OCI-LY3 (cell line): ENCODE results near the gene GINS1.

ENCODE experiments used
- H2AFZ ChIP-seq: fragments of 200-600, 300-600 bp; shearing (Covaris generic); 2 replicates; pipeline ENCODE4 v1.6.0; 2014; ENCODE audit warnings: antibody characterized with exemption, low read depth, low read length
- H3K27ac ChIP-seq: fragments of 200-600, 300-600 bp; sonication (generic); 2 replicates; pipeline ENCODE4 v1.5.1; 2014; ENCODE audit warnings: mild to moderate bottlenecking, low read length, moderate library complexity, mixed read lengths
- H3K27me3 ChIP-seq: fragments of 200-600, 300-600 bp; sonication (generic); 2 replicates; pipeline ENCODE4 v1.6.1; 2014; ENCODE audit warnings: low read depth, low read length, mixed read lengths
- H3K36me3 ChIP-seq: fragments of 200-600, 300-600 bp; sonication (generic); replicated peaks from 2 replicates; pipeline ENCODE3; 2014; ENCODE audit warnings: low read depth, low read length, mixed read lengths
- H3K4me1 ChIP-seq: fragments of 300-600, 200-600 bp; sonication (generic); 2 replicates; pipeline ENCODE4 v1.6.1; 2014; ENCODE audit warnings: low read length, mixed read lengths
- H3K4me2 ChIP-seq: fragments of 200-600, 300-600 bp; sonication (generic); 2 replicates; pipeline ENCODE4 v1.6.1; 2014; ENCODE audit warnings: low read length, mixed read lengths
- H3K4me3 ChIP-seq: fragments of 300-600, 200-600 bp; sonication (generic); 2 replicates; pipeline ENCODE4 v1.5.1; 2014; ENCODE audit warnings: antibody characterized with exemption, mild to moderate bottlenecking, low read length, moderate library complexity
- H3K79me2 ChIP-seq: fragments of 300-600, 200-600 bp; shearing (Covaris generic); 2 replicates; pipeline ENCODE4 v1.6.1; 2014; ENCODE audit warnings: mild to moderate bottlenecking, low read length, mixed read lengths
- H3K9ac ChIP-seq: fragments of 300-600, 200-600 bp; shearing (Covaris generic); 2 replicates; pipeline ENCODE4 v1.6.0; 2014; ENCODE audit warnings: mild to moderate bottlenecking, low read length, moderate library complexity
- H3K9me3 ChIP-seq: fragments of 200-600, 300-600 bp; shearing (Covaris generic); 2 replicates; pipeline ENCODE4 v1.6.1; 2014; ENCODE audit warnings: low read length, mixed read lengths; ENCODE audit not compliant: insufficient read depth
- H4K20me1 ChIP-seq: fragments of 200-600, 300-600 bp; sonication (generic); 2 replicates; pipeline ENCODE4 v1.6.1; 2016; ENCODE audit warnings: low read length, mixed read lengths; ENCODE audit not compliant: insufficient read depth
- EZH2phosphoT487 ChIP-seq: fragments of 200-600 bp; shearing (Covaris generic); IDR thresholded peaks from 2 replicates; pipeline ENCODE4 v1.6.1; 2018; ENCODE audit warnings: antibody characterized with exemption, mixed run types, low read depth
- TF ChIP-seq, protein P1 (sequence below): fragments of 200-600, 300-600 bp; sonication (generic); IDR thresholded peaks from 2 replicates; pipeline ENCODE4 v1.5.1; 2014; ENCODE audit warnings: antibody characterized with exemption, low read length, low read depth

GINS1 gene

DNA sequence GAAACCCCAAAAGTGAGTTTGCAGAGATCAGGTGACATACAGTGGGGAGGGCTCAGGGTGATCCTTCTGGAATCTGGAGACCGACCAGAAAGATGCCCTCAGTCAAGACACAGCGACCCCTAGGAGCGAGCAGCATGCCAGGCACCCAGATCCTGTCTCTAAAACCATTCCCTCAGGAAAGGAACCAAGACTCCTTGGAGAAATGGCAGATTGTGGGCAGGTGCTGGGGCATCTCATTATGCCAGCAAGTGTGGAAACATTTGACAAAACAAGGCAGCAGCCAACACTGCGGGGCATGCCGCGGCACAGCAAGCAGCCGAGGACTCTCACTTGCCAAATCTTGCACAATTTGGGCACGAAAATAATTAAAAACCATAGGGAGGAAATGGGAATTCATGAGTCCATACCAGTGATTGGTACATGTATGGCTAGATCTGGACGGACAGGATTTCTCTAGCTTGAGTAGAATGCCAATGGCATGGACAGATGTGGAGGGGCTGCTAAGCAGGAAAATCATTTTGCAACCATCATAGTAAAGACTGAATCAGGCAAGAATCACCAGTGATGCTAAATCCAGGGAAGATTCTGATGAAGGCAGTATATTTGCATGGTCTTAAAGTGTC lies 76.9 kb downstream of the GINS1 start:
- Histone ChIP-seq H3K4me3 (no peak overlapping the region), H3K9ac (no peak overlapping the region)

DNA sequence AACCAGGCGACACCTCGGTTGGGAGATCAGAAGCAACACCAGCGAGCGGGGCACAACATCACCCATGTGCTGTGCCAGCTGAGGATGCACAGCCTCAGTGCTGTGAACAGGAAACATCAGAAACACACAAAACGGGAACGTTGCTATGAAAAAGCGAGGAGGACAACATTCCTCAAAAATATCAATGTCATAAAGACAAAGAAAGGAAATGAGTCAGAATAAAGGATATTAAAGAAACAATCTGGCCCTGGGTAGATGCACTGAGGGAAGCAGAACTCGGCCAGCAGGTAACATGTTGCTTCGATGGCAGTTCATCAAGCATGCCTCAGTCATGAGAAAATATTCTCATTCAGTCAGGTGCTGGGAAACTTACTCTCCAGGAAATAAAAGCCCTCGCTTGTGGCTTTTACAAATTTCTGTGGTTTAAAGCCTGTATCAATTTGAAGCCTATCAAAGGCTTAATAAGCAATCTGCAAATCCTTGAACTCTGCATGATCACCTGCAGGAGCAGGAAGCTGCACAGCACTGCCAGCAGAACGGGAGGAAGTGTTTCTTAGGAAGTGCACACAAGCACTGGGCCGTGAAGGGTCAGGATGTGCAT lies 77.5 kb downstream of the GINS1 start:
- no peaks in the 10 kb centered on the region for H3K36me3 ChIP-seq
- no peaks in the 10 kb centered on the region for H3K79me2 ChIP-seq
- H3K27me3 ChIP-seq: peaks cover 18% of the 10 kb centered on the region
- H3K4me2 ChIP-seq: no peak overlapping the region
- no peak overlapping the region for H3K27ac ChIP-seq
- TF ChIP-seq EZH2phosphoT487: no peak
- H4K20me1 ChIP-seq: no peaks in the 10 kb centered on the region
- H3K9ac ChIP-seq: no peak overlapping the region
- H3K4me3 ChIP-seq: no peak overlapping the region
- H2AFZ ChIP-seq: no peak overlapping the region
- H3K9me3 ChIP-seq: no peaks in the 10 kb centered on the region
- 0 out of 2 replicates have a peak, but pooled peaks cover 3% of the 10 kb centered on the region for H3K4me1 ChIP-seq

More for the DNA sequence above, 76.9 kb downstream of the GINS1 start:
- Histone ChIP-seq H3K27me3 (peaks cover 18% of the 10 kb centered on the region), H2AFZ (no peak overlapping the region), H3K4me1 (0 out of 2 replicates have a peak, but pooled peaks cover 3% of the 10 kb centered on the region), H3K36me3 (no peaks in the 10 kb centered on the region), H3K27ac (no peak overlapping the region), H3K9me3 (no peaks in the 10 kb centered on the region), H4K20me1 (no peaks in the 10 kb centered on the region), H3K4me2 (no peak overlapping the region), H3K79me2 (no peaks in the 10 kb centered on the region)
- TF ChIP-seq, protein P1, sequence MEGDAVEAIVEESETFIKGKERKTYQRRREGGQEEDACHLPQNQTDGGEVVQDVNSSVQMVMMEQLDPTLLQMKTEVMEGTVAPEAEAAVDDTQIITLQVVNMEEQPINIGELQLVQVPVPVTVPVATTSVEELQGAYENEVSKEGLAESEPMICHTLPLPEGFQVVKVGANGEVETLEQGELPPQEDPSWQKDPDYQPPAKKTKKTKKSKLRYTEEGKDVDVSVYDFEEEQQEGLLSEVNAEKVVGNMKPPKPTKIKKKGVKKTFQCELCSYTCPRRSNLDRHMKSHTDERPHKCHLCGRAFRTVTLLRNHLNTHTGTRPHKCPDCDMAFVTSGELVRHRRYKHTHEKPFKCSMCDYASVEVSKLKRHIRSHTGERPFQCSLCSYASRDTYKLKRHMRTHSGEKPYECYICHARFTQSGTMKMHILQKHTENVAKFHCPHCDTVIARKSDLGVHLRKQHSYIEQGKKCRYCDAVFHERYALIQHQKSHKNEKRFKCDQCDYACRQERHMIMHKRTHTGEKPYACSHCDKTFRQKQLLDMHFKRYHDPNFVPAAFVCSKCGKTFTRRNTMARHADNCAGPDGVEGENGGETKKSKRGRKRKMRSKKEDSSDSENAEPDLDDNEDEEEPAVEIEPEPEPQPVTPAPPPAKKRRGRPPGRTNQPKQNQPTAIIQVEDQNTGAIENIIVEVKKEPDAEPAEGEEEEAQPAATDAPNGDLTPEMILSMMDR: no peak
- TF ChIP-seq EZH2phosphoT487: no peak

GRCh38 chr20:25485872-25486271 lies 78.4 kb downstream of the GINS1 start:
- H3K9ac ChIP-seq: no peak overlapping the region
- no peaks in the 10 kb centered on the region for H3K79me2 ChIP-seq
- no peaks in the 10 kb centered on the region for H3K36me3 ChIP-seq
- H3K4me2 ChIP-seq: no peak overlapping the region
- H2AFZ ChIP-seq: no peak overlapping the region
- H3K27me3 ChIP-seq: peaks cover 18% of the 10 kb centered on the region
- no peak overlapping the region for H3K4me3 ChIP-seq
- no peak overlapping the region for H3K27ac ChIP-seq
- no peaks in the 10 kb centered on the region for H4K20me1 ChIP-seq
- H3K4me1 ChIP-seq: 0 out of 2 replicates have a peak, but pooled peaks cover 3% of the 10 kb centered on the region
- no peaks in the 10 kb centered on the region for H3K9me3 ChIP-seq
- no peak for TF ChIP-seq EZH2phosphoT487
- TF ChIP-seq, protein P1: no peak

- no peak overlapping the region for H3K9ac ChIP-seq
- H3K79me2 ChIP-seq: no peaks in the 10 kb centered on the region
- H3K4me2 ChIP-seq: no peak overlapping the region
- H3K36me3 ChIP-seq: no peaks in the 10 kb centered on the region
- no peaks in the 10 kb centered on the region for H3K9me3 ChIP-seq
- no peak overlapping the region for H3K4me3 ChIP-seq
- H3K27ac ChIP-seq: no peak overlapping the region
- H2AFZ ChIP-seq: no peak overlapping the region
- 0 out of 2 replicates have a peak, but pooled peaks cover 3% of the 10 kb centered on the region for H3K4me1 ChIP-seq
- H4K20me1 ChIP-seq: no peaks in the 10 kb centered on the region
- peaks cover 18% of the 10 kb centered on the region for H3K27me3 ChIP-seq
- no peak for TF ChIP-seq EZH2phosphoT487
- TF ChIP-seq, protein P1: no peak
Observed at GRCh38 chr20:25486377-25486776, 78.9 kb downstream of the GINS1 start.
